Neural cell (in vitro differentiated cells): Measurements from ENCODE around the gene CBFA2T3. TPM values are rescaled to one million over a fixed set of nuclear protein-coding genes. Genes with fewer than 3 reads are reported as not detected.

Source experiments
- H2AFZ ChIP-seq: fragments of 200-600, 300-800 bp; sonication (generic), shearing (Covaris generic); 2 replicates; pipeline ENCODE4 v1.6.0; 2014; ENCODE audit warnings: low read depth, mild to moderate bottlenecking, antibody characterized with exemption, low read length, moderate library complexity
- H3F3A ChIP-seq: fragments of 200-600 bp; shearing (Covaris generic); 2 replicates; pipeline ENCODE4 v1.6.1; 2016; ENCODE audit warnings: mild to moderate bottlenecking, moderate library complexity, mixed read lengths, antibody characterized with exemption, low read length; ENCODE audit not compliant: insufficient read depth, poor library complexity, severe bottlenecking
- H3K27ac ChIP-seq: fragments of 200-600, 300-800 bp; sonication (generic), shearing (Covaris generic); 2 replicates; pipeline ENCODE4 v1.5.1; 2014; ENCODE audit warnings: mild to moderate bottlenecking, low read length, moderate library complexity
- H3K27me3 ChIP-seq: fragments of 300-800, 200-600 bp; sonication (generic), shearing (Covaris generic); 2 replicates; pipeline ENCODE4 v1.6.0; 2014; ENCODE audit warnings: mild to moderate bottlenecking, low read depth, low read length, moderate library complexity; ENCODE audit not compliant: insufficient read depth
- H3K36me3 ChIP-seq: fragments of 300-800, 200-600 bp; sonication (generic), shearing (Covaris generic); 2 replicates; pipeline ENCODE4 v1.5.1; 2014; ENCODE audit warnings: mild to moderate bottlenecking, antibody characterized with exemption, low read length, moderate library complexity; ENCODE audit not compliant: insufficient read depth
- H3K4me2 ChIP-seq: fragments of 300-800, 200-600 bp; sonication (generic), shearing (Covaris generic); 2 replicates; pipeline ENCODE4 v1.6.0; 2014; ENCODE audit warnings: mild to moderate bottlenecking, low read length
- H3K4me3 ChIP-seq: fragments of 300-800, 200-600 bp; sonication (generic), shearing (Covaris generic); 2 replicates; pipeline ENCODE4 v1.5.1; 2014; ENCODE audit warnings: mild to moderate bottlenecking, low read length, moderate library complexity
- H3K79me2 ChIP-seq: fragments of 200-600 bp; shearing (Covaris generic); replicated peaks from 2 replicates; pipeline ENCODE4 v1.6.0; 2014; ENCODE audit warnings: mild to moderate bottlenecking, low read length, moderate library complexity; ENCODE audit not compliant: insufficient read depth
- H3K9ac ChIP-seq: fragments of 300-800, 200-600 bp; sonication (generic), shearing (Covaris generic); 2 replicates; pipeline ENCODE4 v1.6.1; 2016; ENCODE audit warnings: mild to moderate bottlenecking, low read length, mixed read lengths
- H3K9me2 ChIP-seq: fragments of 200-600 bp; shearing (Covaris generic); 2 replicates; pipeline ENCODE4 v1.6.1; 2016; ENCODE audit warnings: mild to moderate bottlenecking, low read length, mixed read lengths; ENCODE audit not compliant: insufficient read depth
- H3K9me3 ChIP-seq: fragments of 200-600, 300-800 bp; sonication (generic), shearing (Covaris generic); 2 replicates; pipeline ENCODE4 v1.6.1; 2016; ENCODE audit warnings: mild to moderate bottlenecking, mixed run types, low read length, moderate library complexity, mixed read lengths
- H4K20me1 ChIP-seq: fragments of 200-600 bp; shearing (Covaris generic); 2 replicates; pipeline ENCODE4 v1.6.1; 2016; ENCODE audit warnings: mild to moderate bottlenecking, mixed run types; ENCODE audit not compliant: insufficient read depth
- CTCF ChIP-seq: fragments of 450-650 bp; IDR thresholded peaks from 2 replicates; pipeline ENCODE4 v1.5.1; 2014; ENCODE audit warnings: antibody characterized with exemption, mild to moderate bottlenecking, moderate library complexity; ENCODE audit not compliant: poor library complexity, severe bottlenecking
- EP300 ChIP-seq: fragments of 450-650 bp; conservative IDR thresholded peaks from 2 replicates; pipeline ENCODE4 v1.6.1; 2014; ENCODE audit warnings: antibody characterized with exemption, mild to moderate bottlenecking, moderate library complexity; ENCODE audit not compliant: poor library complexity, severe bottlenecking
- EZH2 ChIP-seq: fragments of 200-600, 300-800 bp; shearing (Covaris generic), sonication (generic); IDR thresholded peaks from 2 replicates; pipeline ENCODE4 v1.6.1; 2014; ENCODE audit warnings: antibody characterized with exemption, low read length, borderline replicate concordance, mild to moderate bottlenecking; ENCODE audit not compliant: insufficient read depth, poor library complexity, severe bottlenecking
- MXI1 ChIP-seq: fragments of 450-650 bp; conservative IDR thresholded peaks from 2 replicates; pipeline ENCODE4 v1.6.1; 2014; ENCODE audit warnings: antibody characterized with exemption, mild to moderate bottlenecking; ENCODE audit not compliant: poor library complexity, severe bottlenecking
- POLR2AphosphoS5 ChIP-seq: IDR thresholded peaks from 2 replicates; pipeline ENCODE4 v1.6.1; 2012
- RAD21 ChIP-seq: fragments of 450-650 bp; conservative IDR thresholded peaks from 2 replicates; pipeline ENCODE4 v1.6.1; 2014; ENCODE audit warnings: antibody characterized with exemption, mild to moderate bottlenecking, moderate library complexity
- REST ChIP-seq: IDR thresholded peaks from 2 replicates; pipeline ENCODE4 v1.6.1; 2012; ENCODE audit warnings: borderline replicate concordance
- SMC3 ChIP-seq: fragments of 450-650 bp; conservative IDR thresholded peaks from 2 replicates; pipeline ENCODE4 v1.6.1; 2014; ENCODE audit warnings: antibody characterized with exemption, mild to moderate bottlenecking, moderate library complexity; ENCODE audit not compliant: poor library complexity
- TAF1 ChIP-seq: IDR thresholded peaks from 2 replicates; pipeline ENCODE4 v1.6.1; 2012; ENCODE audit warnings: low read depth
- polyA plus RNA-seq: library from polyadenylated mRNA; depleted of rRNA; stranded (reverse); fragments of >200 nt; gene quantifications from 2 replicates; pipeline ENCODE4 v1.2.3, GENCODE V29; 2014

CBFA2T3 gene
- polyA plus RNA-seq, 1 donor from 2014 or later: 2.1 TPM

GRCh38 chr16:88921591-88921990 lies 55.4 kb downstream of the CBFA2T3 start:
- Histone ChIP-seq H2AFZ (no peak overlapping the region), H3F3A (no peaks in the 10 kb centered on the region), H3K79me2 (no peaks in the 10 kb centered on the region), H3K27me3 (no peaks in the 10 kb centered on the region), H3K9me3 (no peaks in the 10 kb centered on the region), H3K9me2 (no peaks in the 10 kb centered on the region), H3K36me3 (no peaks in the 10 kb centered on the region), H3K4me2 (no peak overlapping the region), H3K9ac (no peak overlapping the region), H3K4me3 (no peak overlapping the region), H3K27ac (no peak overlapping the region), H4K20me1 (no peaks in the 10 kb centered on the region)
- TF ChIP-seq CTCF: no peak
- TF ChIP-seq REST: no peak
- no peak for TF ChIP-seq MXI1
- TF ChIP-seq SMC3: no peak
- no peak for TF ChIP-seq POLR2AphosphoS5
- no peak for TF ChIP-seq EP300
- TF ChIP-seq TAF1: no peak
- no peak for TF ChIP-seq EZH2
- no peak for TF ChIP-seq RAD21

GRCh38 chr16:88920618-88921590 lies 56.1 kb downstream of the CBFA2T3 start:
- H3F3A ChIP-seq: no peaks in the 10 kb centered on the region
- no peaks in the 10 kb centered on the region for H3K36me3 ChIP-seq
- H3K9me2 ChIP-seq: no peaks in the 10 kb centered on the region
- no peak overlapping the region for H3K4me2 ChIP-seq
- TF ChIP-seq EZH2 (no peak), EP300 (no peak), POLR2AphosphoS5 (no peak), MXI1 (no peak), CTCF (no peak), SMC3 (no peak)
- no peaks in the 10 kb centered on the region for H3K9me3 ChIP-seq
- H3K9ac ChIP-seq: no peak overlapping the region
- H4K20me1 ChIP-seq: no peaks in the 10 kb centered on the region
- H3K4me3 ChIP-seq: no peak overlapping the region
- H2AFZ ChIP-seq: no peak overlapping the region
- no peak overlapping the region for H3K27ac ChIP-seq
- H3K27me3 ChIP-seq: no peaks in the 10 kb centered on the region
- H3K79me2 ChIP-seq: no peaks in the 10 kb centered on the region
